K562 (cell line): ENCODE data around the gene CEMIP. TPM values are rescaled to one million over a fixed set of nuclear protein-coding genes. Genes with fewer than 3 reads are reported as not detected.

ENCODE experiments used
- ATAC-seq: fragments of 200-7000 bp; cut with Tn5 transposase; 3 replicates; pipeline ENCODE4 v1.9.1; 2020; ENCODE audit warnings: moderate library complexity
- BruUV-seq: library from RNA; stranded (reverse); fragments of 400-500 nt; replicated peaks from 2 replicates; lab custom pipeline; 2021; lab: Mats Ljungman, UMichigan
- CTCF ChIA-PET: fragments of 300-600 bp; formaldehyde crosslinking; extraction: SDS; loops from one replicate; lab custom pipeline; 2021; ENCODE audit warnings: low intra/inter-chr PET ratio; lab: Yijun Ruan, JAX
- POLR2A ChIA-PET: fragments of 300-600, 350-650 bp; sonication (Branson Sonifier 250); formaldehyde crosslinking; extraction: SDS; loops from one replicate; lab custom pipeline; 2021; ENCODE audit warnings: antibody characterized with exemption, inconsistent platforms; lab: Yijun Ruan, JAX
- DNase-seq, 4 experiments: peaks; one replicate each; pipeline versions ENCODE4 v3.0.0 to v3.0.0-alpha.2; 2011 to 2018; ENCODE audit warnings: low spot score in 3 of 4, mixed read lengths in 3 of 4; ENCODE audit errors: extremely low read depth in 1 of 4
- FAIRE-seq: peaks from 2 replicates; lab custom pipeline; 2011; peaks lifted over from hg19 to GRCh38; lab: Jason Lieb, UNC
- H2AFZ ChIP-seq: 2 replicates; pipeline ENCODE4 v1.6.0; 2011; ENCODE audit warnings: low read depth, low read length, control low read depth, inconsistent platforms
- H3K27ac ChIP-seq: fragments of 200-600 bp; 3 replicates; pipeline ENCODE4 v1.8.0; 2011; ENCODE audit warnings: low read depth, mild to moderate bottlenecking, control low read depth, inconsistent platforms, low read length, moderate library complexity, mixed read lengths; ENCODE audit errors: extremely low read depth
- H3K27me3 ChIP-seq, 2 experiments: fragments of 300-600 bp in 1 of 2; 2 replicates in 1 of 2; 3 replicates in 1 of 2; pipeline versions ENCODE4 v1.6.0 to v1.8.0; 2011; ENCODE audit warnings: inconsistent platforms in 2 of 2, low read length in 2 of 2, mild to moderate bottlenecking in 1 of 2, mixed read lengths in 1 of 2, moderate library complexity in 1 of 2; ENCODE audit not compliant: control insufficient read depth in 2 of 2, insufficient read depth in 2 of 2
- H3K36me3 ChIP-seq: fragments of 300-600 bp; 3 replicates; pipeline ENCODE4 v1.8.0; 2011; ENCODE audit warnings: mild to moderate bottlenecking, low read length, inconsistent platforms; ENCODE audit not compliant: control insufficient read depth, insufficient read depth
- H3K4me1 ChIP-seq, 2 experiments: fragments of 200-600 bp in 1 of 2; replicated peaks in 1 of 2; 2 replicates in 1 of 2; 3 replicates in 1 of 2; pipeline versions ENCODE4 v1.5.1 to v1.8.0; 2011; ENCODE audit warnings: inconsistent platforms in 2 of 2, low read length in 2 of 2, mild to moderate bottlenecking in 1 of 2, mixed read lengths in 1 of 2, moderate library complexity in 1 of 2; ENCODE audit not compliant: control insufficient read depth in 2 of 2, insufficient read depth in 2 of 2
- H3K4me2 ChIP-seq: 2 replicates; pipeline ENCODE4 v1.6.1; 2011; ENCODE audit warnings: low read length, control low read depth, inconsistent platforms, mixed read lengths; ENCODE audit not compliant: insufficient read depth
- H3K4me3 ChIP-seq: fragments of 200-600 bp; sonication (generic), shearing (Covaris generic); 2 replicates; pipeline ENCODE4 v1.5.1; 2016; ENCODE audit warnings: control low read depth, inconsistent platforms
- H3K79me2 ChIP-seq: fragments of 200-600 bp; 3 replicates; pipeline ENCODE4 v1.8.0; 2011; ENCODE audit warnings: low read length, inconsistent platforms; ENCODE audit not compliant: control insufficient read depth, insufficient read depth
- H3K9ac ChIP-seq, 2 experiments: 2 replicates each; pipeline versions ENCODE4 v1.6.0 to v1.6.1; 2011; ENCODE audit warnings: low read depth in 2 of 2, low read length in 2 of 2, control low read depth in 1 of 2, inconsistent platforms in 1 of 2, mild to moderate bottlenecking in 1 of 2, mixed read lengths in 1 of 2; ENCODE audit not compliant: insufficient read depth in 1 of 2
- H3K9me1 ChIP-seq: one replicate; pipeline ENCODE4 v1.6.0; 2011; ENCODE audit warnings: inconsistent platforms, mild to moderate bottlenecking, low read length, moderate library complexity; ENCODE audit not compliant: control insufficient read depth, insufficient read depth
- H3K9me3 ChIP-seq: replicated peaks from 2 replicates; pipeline ENCODE4 v1.5.1; 2011; ENCODE audit warnings: low read depth, low read length, inconsistent platforms; ENCODE audit not compliant: control insufficient read depth, insufficient read depth
- H4K20me1 ChIP-seq: replicated peaks from 2 replicates; pipeline ENCODE4 v1.6.1; 2011; ENCODE audit warnings: low read length, inconsistent platforms, mixed read lengths; ENCODE audit not compliant: control insufficient read depth, insufficient read depth
- C11orf30 ChIP-seq: fragments of 450-650 bp; IDR thresholded peaks from 2 replicates; pipeline ENCODE4 v1.6.1; 2016; ENCODE audit warnings: low read depth, mild to moderate bottlenecking
- FOXK2 ChIP-seq, 2 experiments: fragments of 450-650 bp; IDR thresholded peaks in 1 of 2; conservative IDR thresholded peaks in 1 of 2; 2 replicates each; pipeline ENCODE4 v1.6.1; 2016; ENCODE audit warnings: low read depth in 2 of 2, mild to moderate bottlenecking in 1 of 2
- HNRNPH1 ChIP-seq: fragments of 200-400 bp; formaldehyde crosslinking; optimal IDR thresholded peaks from 2 replicates; pipeline ENCODE3; 2017; ENCODE audit warnings: low read depth, mild to moderate bottlenecking, low read length, moderate library complexity
- JUND ChIP-seq, 2 experiments: IDR thresholded peaks; 2 replicates in 1 of 2; 3 replicates in 1 of 2; pipeline ENCODE4 v1.6.1; 2011; ENCODE audit warnings: borderline replicate concordance in 2 of 2, low read depth in 2 of 2, low read length in 2 of 2, improper control_type of control experiment in 1 of 2, missing biosample characterization in 1 of 2, missing genetic modification characterization in 1 of 2, missing genetic modification reagents in 1 of 2
- MYBL2 ChIP-seq, 2 experiments: fragments of 450-650 bp in 1 of 2; sonication (generic) in 1 of 2; formaldehyde crosslinking in 1 of 2; IDR thresholded peaks; 2 replicates each; pipeline versions ENCODE4 v1.6.1 to v1.8.1; 2017 to 2022; ENCODE audit warnings: borderline replicate concordance in 1 of 2, inconsistent platforms in 1 of 2, low read depth in 1 of 2, mild to moderate bottlenecking in 1 of 2, missing genetic modification reagents in 1 of 2, moderate library complexity in 1 of 2
- PCBP2 ChIP-seq: fragments of 200-400 bp; formaldehyde crosslinking; IDR thresholded peaks from 2 replicates; pipeline ENCODE4 v1.6.1; 2018; ENCODE audit warnings: low read length, low read depth, mild to moderate bottlenecking, moderate library complexity; ENCODE audit not compliant: poor library complexity, severe bottlenecking
- RBM15 ChIP-seq: fragments of 200-400 bp; formaldehyde crosslinking; IDR thresholded peaks from 2 replicates; pipeline ENCODE4 v1.6.1; 2018; ENCODE audit warnings: mild to moderate bottlenecking, low read length, moderate library complexity; ENCODE audit not compliant: insufficient read depth
- TRIM28 ChIP-seq: fragments of 450-650 bp; IDR thresholded peaks from 2 replicates; pipeline ENCODE4 v1.6.1; 2017
- ZNF253 ChIP-seq: fragments of 250-450 bp; sonication (Bioruptor Pico); conservative IDR thresholded peaks from 2 replicates; pipeline ENCODE4 v1.6.1; 2021; ENCODE audit warnings: mild to moderate bottlenecking
- WGBS: fragments of 100-300 bp; shearing (Covaris generic); methylation state at CpG from one replicate; pipeline ENCODE4 v1.1.6; 2016; ENCODE audit warnings: low coverage, mixed read lengths; ENCODE audit not compliant: insufficient coverage; ENCODE audit errors: missing lambda C conversion rate; 5-methylcytosine and 5-hydroxymethylcytosine counted together
- in situ Hi-C: fragments of 300-500 bp; cut with MboI; formaldehyde crosslinking; loops from 4 replicates; pipeline ENCODE4 v1.15.0; 2018; ENCODE audit warnings: inconsistent platforms, mixed read lengths
- intact Hi-C: fragments of 100-400 bp; cut with micrococcal nuclease; formaldehyde crosslinking; loops from 2 replicates; pipeline ENCODE4 v1.14.2; 2022
- polyA plus RNA-seq, 8 experiments: library from polyadenylated mRNA; depleted of rRNA in 4 of 8; stranded (reverse) in 5 of 8; unstranded in 3 of 8; fragments of >200 nt; fragmentation: Nextera tagmentation in 2 of 8; fragmentation: Illumina TruSeq in 1 of 8; extraction: Ambion mirVana in 2 of 8; extraction: Trizol in 1 of 8; gene quantifications; 2 replicates each; pipeline versions ENCODE4 v1.2.1 to v1.2.3, GENCODE V29; 2011 to 2014; ENCODE audit warnings: inconsistent platforms in 1 of 8, missing spikeins in 1 of 8
- total RNA-seq, 7 experiments: library from RNA; depleted of rRNA in 6 of 7; stranded (reverse); fragments of >200 nt in 6 of 7; fragmentation: Illumina TruSeq in 2 of 7; extraction: Trizol in 2 of 7; gene quantifications; 2 replicates each; pipeline versions ENCODE4 v1.2.1 to v1.2.3, GENCODE V29; 2011 to 2021; ENCODE audit warnings: low replicate concordance in 1 of 7
- TF ChIP-seq, protein P1 (sequence below), 3 experiments: fragments of 200-800 bp in 1 of 3; fragments of 250-450 bp in 1 of 3; fragments of 450-650 bp in 1 of 3; sonication (Bioruptor Pico) in 1 of 3; sonication (Bioruptor generic) in 1 of 3; formaldehyde crosslinking in 1 of 3; IDR thresholded peaks; 2 replicates each; pipeline versions ENCODE4 v1.6.1 to v1.8.0; 2016 to 2022; ENCODE audit warnings: mild to moderate bottlenecking in 2 of 3, missing genetic modification characterization in 2 of 3, missing compliant biosample characterization in 1 of 3, moderate library complexity in 1 of 3

Gene CEMIP
- total and polyA plus RNA-seq, 9 of the 15 experiments (the other 6 are each of a cell fraction or from before 2014, with no cell fraction given) = 0.33 TPM; not detected in 8

DNA sequence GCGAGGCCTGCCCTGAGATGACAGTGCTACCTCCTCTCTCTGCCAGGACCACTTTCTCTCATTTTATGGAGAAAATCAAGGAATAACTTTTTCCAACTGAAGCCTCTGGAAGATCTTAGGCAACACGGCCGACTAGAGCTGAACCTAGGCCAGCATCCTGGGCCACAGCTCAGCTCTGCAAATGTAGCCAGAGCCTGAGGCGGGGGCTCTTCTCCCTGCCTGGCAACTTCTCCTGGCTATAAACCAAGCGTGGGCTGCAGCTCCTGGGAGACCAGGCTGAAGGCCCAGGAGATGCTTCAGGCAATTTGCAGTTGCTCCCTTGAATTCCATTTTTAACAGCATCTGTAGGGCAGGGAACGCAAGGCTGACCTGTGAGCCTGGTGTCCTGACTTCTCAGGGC, 74.9 kb downstream of the CEMIP start:
- in situ Hi-C loops (no loop called here), intact Hi-C loops (no loop called here)
- no TSS peak for BruUV-seq
- Histone ChIP-seq H3K9me1 (no peaks in the 10 kb centered on the region), H3K4me3 (no peak overlapping the region), H2AFZ (no peak overlapping the region), H3K4me1 (no peaks in the 10 kb centered on the region), H3K9ac (no peak overlapping the region), H3K36me3 (no peaks in the 10 kb centered on the region), H3K79me2 (no peaks in the 10 kb centered on the region), H3K27ac (no peak overlapping the region), H4K20me1 (no peaks in the 10 kb centered on the region), H3K9me3 (no peaks in the 10 kb centered on the region), H3K27me3 (peaks cover 5 to 33% of the 10 kb centered on the region in 2 experiments; a peak in 4 of 5 replicates), H3K4me2 (no peak overlapping the region)
- WGBS = 4% methylated on average over 6 of the region's 6 CpGs
- ChIA-PET POLR2A (no interaction called here), CTCF (no interaction called here)
- no peak for ATAC-seq
- no peak for FAIRE-seq
- no peak for DNase-seq
- TF ChIP-seq MYBL2 (IDR thresholded peaks at IDR 0.05; ENCODE audit: low read depth) (no peak), MYBL2 (CRISPR knock-in tag; IDR thresholded peaks at IDR 0.05; ENCODE audit: borderline replicate concordance) (no peak), RBM15 (no peak), FOXK2 (conservative IDR thresholded peaks at IDR 0.05 in 1 of 2, IDR thresholded peaks at IDR 0.05 in 1 of 2; ENCODE audit: low read depth in 2 of 2) (no peak), JUND (IDR thresholded peaks at IDR 0.05; ENCODE audit: borderline replicate concordance, low read depth, low read length) (no peak), JUND (tag; IDR thresholded peaks at IDR 0.05; ENCODE audit: borderline replicate concordance, low read depth, low read length) (no peak), ZNF253 (CRISPR knock-in tag) (no peak), TRIM28 (no peak), HNRNPH1 (no peak), PCBP2 (no peak), C11orf30 (no peak)
- TF ChIP-seq, protein P1, sequence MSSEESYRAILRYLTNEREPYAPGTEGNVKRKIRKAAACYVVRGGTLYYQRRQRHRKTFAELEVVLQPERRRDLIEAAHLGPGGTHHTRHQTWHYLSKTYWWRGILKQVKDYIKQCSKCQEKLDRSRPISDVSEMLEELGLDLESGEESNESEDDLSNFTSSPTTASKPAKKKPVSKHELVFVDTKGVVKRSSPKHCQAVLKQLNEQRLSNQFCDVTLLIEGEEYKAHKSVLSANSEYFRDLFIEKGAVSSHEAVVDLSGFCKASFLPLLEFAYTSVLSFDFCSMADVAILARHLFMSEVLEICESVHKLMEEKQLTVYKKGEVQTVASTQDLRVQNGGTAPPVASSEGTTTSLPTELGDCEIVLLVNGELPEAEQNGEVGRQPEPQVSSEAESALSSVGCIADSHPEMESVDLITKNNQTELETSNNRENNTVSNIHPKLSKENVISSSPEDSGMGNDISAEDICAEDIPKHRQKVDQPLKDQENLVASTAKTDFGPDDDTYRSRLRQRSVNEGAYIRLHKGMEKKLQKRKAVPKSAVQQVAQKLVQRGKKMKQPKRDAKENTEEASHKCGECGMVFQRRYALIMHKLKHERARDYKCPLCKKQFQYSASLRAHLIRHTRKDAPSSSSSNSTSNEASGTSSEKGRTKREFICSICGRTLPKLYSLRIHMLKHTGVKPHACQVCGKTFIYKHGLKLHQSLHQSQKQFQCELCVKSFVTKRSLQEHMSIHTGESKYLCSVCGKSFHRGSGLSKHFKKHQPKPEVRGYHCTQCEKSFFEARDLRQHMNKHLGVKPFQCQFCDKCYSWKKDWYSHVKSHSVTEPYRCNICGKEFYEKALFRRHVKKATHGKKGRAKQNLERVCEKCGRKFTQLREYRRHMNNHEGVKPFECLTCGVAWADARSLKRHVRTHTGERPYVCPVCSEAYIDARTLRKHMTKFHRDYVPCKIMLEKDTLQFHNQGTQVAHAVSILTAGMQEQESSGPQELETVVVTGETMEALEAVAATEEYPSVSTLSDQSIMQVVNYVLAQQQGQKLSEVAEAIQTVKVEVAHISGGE (CRISPR knock-in tag; IDR thresholded peaks at IDR 0.05) = no peak
